HG03139 (cell line): ENCODE data around the gene WDR35.

Source experiments
- ATAC-seq: cut with Tn5 transposase; IDR thresholded peaks from one replicate; pipeline ENCODE4 v1.9.1; 2021; ENCODE audit not compliant: unreplicated experiment

Gene WDR35

GRCh38 chr2:19872302-19872701, 117.6 kb downstream of the WDR35 start:
- ATAC-seq: no peak

- ATAC-seq: no peak
Measured at GRCh38 chr2:19871836-19872235, 118.1 kb downstream of the WDR35 start.

- no peak for ATAC-seq
Measured at GRCh38 chr2:19870792-19871191, 119.1 kb downstream of the WDR35 start.

GRCh38 chr2:19868701-19869580, 121.0 kb downstream of the WDR35 start:
- peak; percentile 60 for ATAC-seq

- ATAC-seq: no peak
Measured at GRCh38 chr2:19868224-19868623, 121.7 kb downstream of the WDR35 start.

- ATAC-seq: peak; percentile 49
Measured at GRCh38 chr2:19866771-19867170, 123.1 kb downstream of the WDR35 start.

GRCh38 chr2:19865151-19865550, 124.8 kb downstream of the WDR35 start:
- no peak for ATAC-seq

- ATAC-seq: no peak
Measured at GRCh38 chr2:19864381-19864780, 125.5 kb downstream of the WDR35 start.

GRCh38 chr2:19863303-19864041, 126.4 kb downstream of the WDR35 start:
- peak; percentile 69 for ATAC-seq

- no peak for ATAC-seq
Measured at GRCh38 chr2:19861813-19862212, 128.1 kb downstream of the WDR35 start.
